ENCODE data around the gene CCDC187.

GRCh38 chr9:136317695-136318094 lies 13.8 kb upstream of the CCDC187 start:
- TF ChIP-seq RAD21 (IDR thresholded peaks at IDR 0.05 in 1 of 2, conservative IDR thresholded peaks at IDR 0.05 in 1 of 2; ENCODE audit: low read depth in 2 of 2, low read length in 2 of 2) (no peak), MAFK (IDR thresholded peaks at IDR 0.05; ENCODE audit: low read depth, low read length) (no peak), EZH2 (IDR thresholded peaks at IDR 0.05; ENCODE audit: low read depth, low read length, severe bottlenecking) (no peak), POLR2A (IDR thresholded peaks at IDR 0.05; ENCODE audit: control extremely low read depth in 1 of 2, low read depth in 2 of 2, low read length in 2 of 2) (no peak), CHD1 (IDR thresholded peaks at IDR 0.05; ENCODE audit: low read depth, low read length) (no peak), JUN (IDR thresholded peaks at IDR 0.05; ENCODE audit: low read depth, low read length) (no peak), CTCF (IDR thresholded peaks at IDR 0.05; ENCODE audit: control extremely low read depth in 1 of 3, insufficient read depth in 1 of 3, low read depth in 1 of 3, low read length in 3 of 3) (no peak), BACH1 (IDR thresholded peaks at IDR 0.05; ENCODE audit: low read length) (no peak), ASH2L (IDR thresholded peaks at IDR 0.05; ENCODE audit: low read length) (no peak), MAX (IDR thresholded peaks at IDR 0.05) (no peak), EP300 (IDR thresholded peaks at IDR 0.05; ENCODE audit: borderline replicate concordance in 1 of 2, low read depth in 2 of 2, low read length in 2 of 2) (no peak), BRCA1 (IDR thresholded peaks at IDR 0.05; ENCODE audit: low read depth, low read length) (no peak), TAF1 (IDR thresholded peaks at IDR 0.05; ENCODE audit: low read depth, low read length) (no peak)
